Stimulated activated CD8-positive, alpha-beta memory T cell treated with anti-CD3 and anti-CD28 coated beads, Interleukin-7, amount 100 ng/mL, for 1 hour (primary cell): Measurements from ENCODE around the gene PASK.

ENCODE experiments used
- DNase-seq, 2 donors: peaks; one replicate each; pipeline ENCODE4 v3.0.0-alpha.2; 2020; ENCODE audit warnings: low read depth in 2 of 2

PASK gene

GRCh38 chr2:241180495-241180894 is 31.2 kb upstream of the PASK start:
- no peak for DNase-seq

GRCh38 chr2:241179899-241180298 is 30.6 kb upstream of the PASK start:
- no peak for DNase-seq

DNA sequence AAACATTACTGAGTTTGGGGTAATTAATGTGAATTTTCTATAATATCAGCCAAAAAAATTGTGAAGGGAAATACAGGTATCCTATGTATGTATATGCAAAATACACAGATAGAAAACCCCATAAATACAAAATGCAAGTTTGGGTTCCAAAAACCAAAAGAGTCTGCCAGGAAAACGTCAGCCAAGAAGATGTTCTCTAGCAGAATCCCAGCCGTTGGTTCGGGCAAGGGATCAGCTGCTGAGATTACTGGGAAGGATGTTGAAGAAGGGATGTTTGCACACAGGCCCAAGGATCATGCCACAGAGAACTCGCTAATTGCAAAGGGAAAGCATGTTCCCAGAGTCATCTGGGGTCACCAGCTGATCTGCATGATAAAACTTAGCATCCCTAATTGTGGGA is 29.7 kb upstream of the PASK start:
- DNase-seq = no peak

GRCh38 chr2:241177526-241178334 is 28.5 kb upstream of the PASK start:
- no peak for DNase-seq

GRCh38 chr2:241173557-241173956 is 24.3 kb upstream of the PASK start:
- DNase-seq = no peak

DNA sequence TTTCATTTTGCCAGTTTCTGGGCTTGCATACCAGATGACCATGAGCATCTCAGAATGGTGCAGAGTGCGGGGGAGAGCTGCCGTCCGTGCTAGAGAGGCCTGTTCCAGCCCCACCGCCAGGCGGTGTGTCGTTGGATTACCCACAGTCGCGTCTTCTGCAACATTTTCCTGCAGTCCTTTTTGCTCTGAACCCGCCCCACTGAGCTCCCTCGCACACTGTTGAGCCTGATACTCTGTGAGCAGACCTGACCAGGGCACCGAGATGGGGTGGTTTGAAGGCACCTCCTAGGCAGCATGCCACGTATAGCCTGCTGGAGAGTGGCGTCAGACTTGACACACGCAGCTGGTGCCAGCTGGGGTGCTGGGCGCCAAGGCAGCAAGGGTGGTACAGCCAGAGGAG is 19.1 kb upstream of the PASK start:
- DNase-seq = no peak

GRCh38 chr2:241163601-241164118 is 14.4 kb upstream of the PASK start:
- no peak for DNase-seq

DNA sequence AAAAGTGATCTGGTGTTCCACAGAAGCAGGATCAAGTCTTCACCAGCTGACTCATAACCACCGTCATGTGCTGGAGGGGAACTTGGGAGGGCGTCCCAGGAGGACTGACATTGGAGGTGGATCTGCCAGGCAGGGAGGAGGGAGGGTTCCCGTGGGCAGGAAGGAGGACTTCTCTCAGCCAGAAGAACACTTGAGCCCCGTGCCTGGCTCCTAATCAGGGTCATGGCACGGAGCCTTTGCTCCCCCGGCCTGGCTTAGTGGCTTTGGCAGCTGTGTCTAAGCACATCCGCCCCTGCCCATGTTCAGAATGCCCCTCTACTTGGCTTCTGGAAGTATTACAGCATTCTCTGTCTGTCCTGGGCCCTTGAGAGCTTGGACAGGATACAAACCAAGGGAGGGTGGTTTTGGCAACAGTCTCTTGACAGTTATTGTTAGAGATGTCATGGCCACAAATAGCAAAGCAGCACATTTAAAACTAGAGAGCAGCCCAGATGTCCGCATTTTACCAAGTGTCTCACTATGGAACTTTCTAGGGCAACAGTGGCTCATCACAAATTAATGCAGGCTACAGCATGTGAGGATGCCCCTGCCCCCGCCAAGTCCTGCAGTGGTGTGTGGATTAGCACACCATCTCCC is 12.5 kb upstream of the PASK start:
- DNase-seq = no peak

- DNase-seq = no peak
These were observed 11.0 kb upstream of the PASK start for GRCh38 chr2:241160318-241160717.

- no peak for DNase-seq
These were observed 9.8 kb upstream of the PASK start for GRCh38 chr2:241159116-241159515.

GRCh38 chr2:241158546-241158900 is 9.3 kb upstream of the PASK start:
- DNase-seq = no peak

GRCh38 chr2:241157841-241158545 is 8.7 kb upstream of the PASK start:
- DNase-seq = no peak

DNA sequence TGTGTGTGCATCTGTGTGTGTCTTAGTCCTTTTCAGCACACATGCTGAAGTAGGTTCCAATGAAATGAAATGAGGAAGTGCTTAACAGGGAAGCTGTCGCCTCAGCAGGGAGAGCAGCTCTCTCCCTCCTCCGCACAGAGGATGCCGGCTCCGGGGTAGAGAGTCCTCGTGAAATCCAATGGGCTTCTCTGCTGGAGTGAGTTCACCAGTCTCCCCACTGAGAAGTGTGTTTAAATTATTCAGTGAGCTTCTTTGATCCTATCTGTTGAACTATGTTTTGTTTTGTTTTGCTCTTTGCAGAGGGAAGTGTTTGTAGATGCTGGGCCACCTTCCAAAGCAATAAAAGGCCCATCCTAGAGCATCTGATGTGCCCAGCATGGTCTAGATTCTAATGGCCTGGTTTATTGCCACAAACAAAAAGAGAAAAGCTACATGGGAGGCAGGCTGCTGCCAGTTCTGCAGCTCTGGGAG is 7.7 kb upstream of the PASK start:
- DNase-seq = no peak

GRCh38 chr2:241155936-241156335 is 6.7 kb upstream of the PASK start:
- no peak for DNase-seq

- no peak for DNase-seq
These were observed 5.6 kb upstream of the PASK start for GRCh38 chr2:241154915-241155314.

- no peak for DNase-seq
These were observed 4.3 kb upstream of the PASK start for GRCh38 chr2:241153616-241154015.

DNA sequence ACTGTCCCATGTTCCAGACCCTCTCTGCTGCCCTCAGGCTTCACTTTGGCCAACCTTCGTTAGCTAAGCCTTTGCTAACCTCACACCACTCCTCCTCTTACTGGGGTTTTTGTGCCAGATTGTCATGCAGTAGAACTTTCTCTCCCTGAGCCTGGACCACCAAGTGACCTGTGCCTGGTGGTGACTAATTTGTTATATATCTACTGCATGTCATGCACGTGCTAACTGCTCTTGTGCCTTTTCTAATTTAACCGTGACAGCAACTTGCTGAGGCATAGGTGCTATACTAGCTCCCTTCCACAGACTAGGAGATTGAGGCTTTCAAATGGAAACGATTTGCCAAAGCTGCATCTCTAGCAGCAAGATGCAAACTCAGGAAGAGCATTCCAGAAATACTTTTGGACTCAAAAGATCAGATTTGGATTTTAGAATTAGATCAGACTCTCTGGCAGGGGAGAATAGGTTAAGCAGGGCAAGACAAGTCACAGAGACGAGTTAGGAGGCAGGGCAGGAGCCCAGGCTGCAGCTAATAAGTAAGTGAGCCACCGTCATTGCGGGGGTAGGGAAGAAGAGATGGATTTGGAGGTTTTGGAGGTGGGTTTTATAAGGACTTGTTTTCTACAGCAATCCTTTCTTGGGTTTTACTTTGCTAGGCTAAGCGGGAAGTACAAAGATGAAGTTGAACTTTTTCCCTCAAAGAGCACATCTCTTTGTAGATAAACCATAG is 2.8 kb upstream of the PASK start:
- no peak for DNase-seq

DNA sequence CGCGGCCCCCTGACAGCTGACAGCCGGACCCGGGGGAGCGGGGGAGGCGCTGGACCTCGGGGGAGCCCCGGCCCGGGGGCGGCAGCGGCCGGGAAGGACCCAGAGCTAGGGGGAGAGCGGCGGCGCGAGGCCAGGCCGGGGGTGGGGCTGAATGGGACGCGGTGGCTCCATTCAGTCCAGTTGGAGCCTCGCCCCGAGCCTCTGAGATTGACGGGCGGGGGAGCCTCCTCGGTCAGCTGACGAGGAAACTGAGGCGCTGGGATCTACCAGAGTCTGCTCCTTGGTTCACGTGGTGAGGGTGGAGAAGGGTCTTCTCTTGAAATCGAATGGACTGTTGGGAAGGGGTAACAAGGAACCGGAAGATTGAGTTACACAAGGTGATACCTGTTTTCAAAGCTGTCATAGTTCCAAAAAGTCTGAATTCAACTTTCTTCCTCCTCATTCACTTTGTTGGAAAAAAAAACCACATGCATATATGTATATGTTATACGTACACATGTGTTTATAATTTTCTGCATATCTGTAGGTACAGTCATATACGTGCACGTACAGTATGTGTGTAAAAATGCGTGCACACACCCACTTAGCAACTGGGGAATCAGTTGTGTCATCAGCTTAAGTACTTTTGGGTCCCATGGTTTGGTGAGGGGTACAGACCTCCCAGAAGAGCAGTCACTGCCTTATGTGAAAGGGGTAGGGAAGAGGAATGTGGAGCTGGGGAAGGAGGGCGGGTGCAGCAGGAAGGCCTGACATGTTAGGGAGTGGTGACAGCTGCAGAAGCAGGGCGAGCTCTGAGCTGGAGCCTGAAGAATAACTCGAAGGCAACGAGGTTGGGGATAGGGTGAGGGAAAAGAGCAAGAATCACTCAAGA is 1.6 kb upstream of the PASK start:
- no peak for DNase-seq

DNA sequence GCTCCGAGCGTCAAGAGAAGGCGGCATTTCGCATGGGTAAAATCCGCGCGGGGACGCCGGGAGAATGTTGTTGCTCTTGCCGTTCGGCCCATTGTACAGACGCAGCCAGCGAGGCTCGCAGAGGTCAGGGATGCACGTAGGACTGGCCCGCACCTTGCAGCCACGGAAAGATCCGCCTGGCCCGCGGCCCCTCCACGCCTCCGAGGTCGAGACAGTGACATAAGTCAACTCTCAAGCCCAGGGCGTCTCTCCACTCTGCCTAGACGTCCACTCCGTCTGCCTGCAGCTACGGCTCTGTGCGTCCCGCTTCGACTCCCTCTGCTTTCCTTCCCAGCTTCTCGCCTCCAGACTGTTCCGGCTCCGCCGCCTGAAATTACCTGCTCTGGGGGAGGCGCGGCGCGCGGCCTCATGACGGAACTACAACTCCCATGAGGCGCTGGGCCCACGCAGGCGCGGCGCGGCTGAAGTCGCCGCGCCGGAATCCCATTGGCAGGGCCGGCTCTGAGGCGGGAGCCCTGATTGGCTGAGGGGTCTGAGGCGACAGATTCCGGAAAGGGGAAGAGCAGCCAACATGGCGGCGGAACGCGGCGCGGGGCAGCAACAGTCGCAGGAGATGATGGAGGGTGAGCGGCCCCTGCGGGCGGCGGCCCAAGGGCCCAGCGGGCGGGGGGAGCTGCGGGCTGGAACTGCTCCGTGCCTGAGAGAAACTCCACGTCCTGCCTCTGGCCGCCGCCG is 820 bp upstream of the PASK start, which contains the start of gene PPP1R7:
PPP1R7 (plus strand) TSS at position 543 of the 735 bp plus-strand sequence; CDS start at position 572, 29 bp downstream.
- peak; percentile 83 to 85 for DNase-seq

GRCh38 chr2:241149675-241149924 is 328 bp upstream of the PASK start:
- DNase-seq = no peak
